ENCODE data around the gene LKAAEAR1. TPM values are rescaled to one million over a fixed set of nuclear protein-coding genes. Genes with fewer than 3 reads are reported as not detected.
"Not testable (repeated sequence)": the region's sequence is repeated elsewhere in the genome, so short reads cannot be mapped to it uniquely, and the experiment has no call there.

LKAAEAR1 gene
- total RNA-seq, 1 donor from 2014 or later: 0.78 TPM

DNA sequence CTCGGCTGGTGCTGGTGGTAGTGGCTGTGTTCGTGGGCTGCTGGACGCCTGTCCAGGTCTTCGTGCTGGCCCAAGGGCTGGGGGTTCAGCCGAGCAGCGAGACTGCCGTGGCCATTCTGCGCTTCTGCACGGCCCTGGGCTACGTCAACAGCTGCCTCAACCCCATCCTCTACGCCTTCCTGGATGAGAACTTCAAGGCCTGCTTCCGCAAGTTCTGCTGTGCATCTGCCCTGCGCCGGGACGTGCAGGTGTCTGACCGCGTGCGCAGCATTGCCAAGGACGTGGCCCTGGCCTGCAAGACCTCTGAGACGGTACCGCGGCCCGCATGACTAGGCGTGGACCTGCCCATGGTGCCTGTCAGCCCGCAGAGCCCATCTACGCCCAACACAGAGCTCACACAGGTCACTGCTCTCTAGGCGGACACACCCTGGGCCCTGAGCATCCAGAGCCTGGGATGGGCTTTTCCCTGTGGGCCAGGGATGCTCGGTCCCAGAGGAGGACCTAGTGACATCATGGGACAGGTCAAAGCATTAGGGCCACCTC lies 14.3 kb upstream of the LKAAEAR1 start:
- no peak for DNase-seq

DNA sequence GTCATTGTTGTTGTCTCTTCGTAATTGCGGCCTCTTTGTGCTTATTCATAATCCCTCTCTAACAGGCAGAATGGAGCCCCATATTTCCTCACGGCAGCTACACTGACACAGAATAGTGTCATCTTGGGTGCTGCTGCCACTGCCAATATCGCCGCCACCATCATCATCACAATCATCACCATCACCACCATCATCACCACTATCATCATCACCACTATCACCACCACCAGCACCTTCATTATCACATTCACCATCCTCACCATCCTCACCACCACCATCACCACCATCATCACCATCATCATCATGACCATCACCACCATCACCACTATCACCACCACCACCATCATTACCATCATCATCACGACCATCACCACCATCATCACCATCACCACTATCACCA lies 12.3 kb upstream of the LKAAEAR1 start:
- no peak for DNase-seq

DNA sequence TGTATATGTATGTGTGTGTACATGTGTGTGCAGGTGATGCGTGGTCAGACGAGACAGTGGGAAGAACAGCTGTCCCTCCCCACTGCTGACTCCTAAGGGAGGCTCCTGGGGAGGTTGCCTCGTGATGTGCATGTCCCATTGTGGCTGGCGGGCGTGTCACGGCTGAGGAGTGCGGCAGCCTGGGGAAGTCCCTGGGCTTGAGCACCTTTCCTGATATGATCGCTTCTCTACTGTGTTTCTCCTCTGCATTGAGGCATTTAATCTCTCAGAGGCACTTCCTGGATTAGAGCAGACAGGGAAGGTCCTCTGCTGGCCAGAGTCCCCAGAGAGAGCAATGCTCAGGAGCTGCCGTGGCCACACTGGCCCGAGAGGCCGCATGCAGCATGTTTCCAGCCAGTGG lies 11.7 kb upstream of the LKAAEAR1 start:
- DNase-seq: no peak

DNA sequence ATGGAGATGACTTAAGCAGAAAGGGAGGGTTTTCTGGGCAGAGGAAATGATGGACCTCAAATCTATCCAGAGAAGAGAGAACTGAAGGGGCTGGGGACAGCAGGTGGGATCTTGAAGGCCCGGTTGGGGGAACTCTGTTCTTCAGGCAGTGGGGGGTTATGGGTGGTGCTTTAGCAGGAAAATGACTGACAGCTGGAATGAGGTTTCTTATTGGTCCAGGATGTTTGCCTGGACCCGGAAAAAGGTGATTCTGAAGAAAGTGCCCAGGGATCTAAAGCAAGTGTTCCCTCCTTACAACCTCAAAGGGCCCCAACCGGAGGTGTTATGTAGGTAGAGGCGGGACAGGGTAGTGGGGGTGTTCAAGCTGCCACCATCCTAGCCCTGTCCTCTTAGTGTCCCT lies 11.3 kb upstream of the LKAAEAR1 start:
- DNase-seq: no peak

DNA sequence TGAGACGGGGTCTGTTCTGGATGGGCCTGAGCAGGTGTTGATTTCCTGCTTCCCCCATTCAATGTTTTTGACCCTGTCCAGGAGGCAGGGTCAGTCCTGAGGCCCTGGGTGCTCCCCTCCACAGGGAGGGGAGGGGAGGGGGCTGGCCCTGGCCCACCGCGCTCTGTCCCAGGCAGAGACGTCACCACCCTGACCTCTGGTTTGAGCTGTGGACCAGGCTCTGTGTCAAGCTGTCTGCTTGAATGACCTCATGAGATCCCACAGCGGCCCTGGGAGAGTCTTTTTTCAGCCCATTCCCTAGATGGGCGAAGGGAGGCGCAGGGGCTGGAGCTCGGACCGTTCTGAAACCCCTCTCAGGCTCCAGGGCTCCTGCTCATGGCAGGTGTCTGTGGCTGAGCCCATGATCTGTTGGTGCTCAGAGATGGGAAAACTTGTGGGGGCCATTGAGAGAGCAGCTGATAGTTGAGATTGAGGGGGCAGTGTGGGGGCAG lies 8.9 kb upstream of the LKAAEAR1 start:
- DNase-seq: no peak

DNA sequence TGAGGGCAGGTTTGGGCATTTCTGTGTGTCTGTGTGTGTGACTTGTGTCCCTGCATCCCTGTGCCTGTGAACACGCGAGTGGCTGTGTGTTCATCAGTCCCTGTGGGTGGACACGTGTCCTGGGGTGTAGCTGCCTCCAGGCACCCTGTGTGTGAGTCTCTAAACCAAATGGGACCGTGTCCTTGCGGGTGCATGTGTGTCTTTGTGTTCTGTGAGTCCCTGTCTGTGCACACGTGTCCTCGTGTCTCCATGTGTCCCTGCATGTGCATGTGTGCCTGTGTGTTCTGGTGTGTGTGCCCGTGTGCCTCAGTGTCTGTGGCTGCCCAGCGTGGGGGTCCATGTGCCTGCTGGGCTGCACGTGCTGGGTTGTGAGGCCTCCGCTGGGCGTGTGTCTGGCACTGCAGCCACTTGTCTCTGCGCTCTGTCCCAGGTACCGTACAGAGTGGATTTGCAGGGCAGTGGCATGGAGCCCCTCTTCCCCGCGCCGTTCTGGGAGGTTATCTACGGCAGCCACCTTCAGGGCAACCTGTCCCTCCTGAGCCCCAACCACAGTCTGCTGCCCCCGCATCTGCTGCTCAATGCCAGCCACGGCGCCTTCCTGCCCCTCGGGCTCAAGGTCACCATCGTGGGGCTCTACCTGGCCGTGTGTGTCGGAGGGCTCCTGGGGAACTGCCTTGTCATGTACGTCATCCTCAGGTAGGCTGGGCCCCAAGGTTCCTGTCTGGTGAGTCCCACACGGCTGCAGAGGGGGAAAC lies 8.2 kb upstream of the LKAAEAR1 start:
- peak; percentile 38 for DNase-seq

DNA sequence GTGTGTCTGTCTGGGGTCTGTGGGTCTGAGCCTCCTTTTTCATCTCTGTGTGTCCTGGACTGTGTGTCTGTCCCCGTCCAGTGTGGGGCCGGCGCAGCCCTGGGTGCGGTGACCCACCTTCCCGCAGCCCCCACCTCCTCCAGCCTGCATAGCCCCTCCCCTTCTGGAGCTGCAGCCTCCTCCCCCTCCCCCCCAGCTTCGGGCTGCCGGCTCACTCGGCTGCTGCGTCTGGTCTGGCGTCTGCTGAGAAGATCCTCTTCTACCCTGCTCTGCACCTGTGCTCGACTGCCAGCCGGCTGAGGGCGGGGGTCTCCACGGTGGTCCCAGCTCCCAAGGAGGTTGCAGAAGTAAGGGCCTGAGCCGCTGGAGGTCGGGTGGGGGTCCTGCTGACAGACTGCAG lies 7.6 kb upstream of the LKAAEAR1 start:
- peak; percentile 41 for DNase-seq

DNA sequence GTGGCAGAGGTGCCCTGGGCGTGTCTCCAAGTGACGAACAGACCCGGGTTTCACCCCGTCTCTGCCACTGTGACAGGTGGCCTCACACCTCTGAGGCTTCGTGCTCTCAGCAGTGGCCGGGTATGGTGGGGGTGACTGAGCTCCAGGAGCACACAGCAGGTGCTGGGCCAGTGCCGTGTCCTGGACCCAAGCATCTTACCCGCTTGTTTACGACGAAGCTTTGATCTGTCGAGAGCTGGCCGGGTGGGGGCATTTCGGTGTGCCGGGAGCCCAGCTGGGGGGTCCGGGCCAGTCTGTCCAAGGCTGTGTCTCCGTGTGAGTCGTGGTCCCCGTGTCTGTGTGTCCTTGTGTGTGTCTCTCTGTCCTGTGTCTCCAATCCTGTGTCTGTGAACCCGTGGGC lies 7.1 kb upstream of the LKAAEAR1 start:
- no peak for DNase-seq

DNA sequence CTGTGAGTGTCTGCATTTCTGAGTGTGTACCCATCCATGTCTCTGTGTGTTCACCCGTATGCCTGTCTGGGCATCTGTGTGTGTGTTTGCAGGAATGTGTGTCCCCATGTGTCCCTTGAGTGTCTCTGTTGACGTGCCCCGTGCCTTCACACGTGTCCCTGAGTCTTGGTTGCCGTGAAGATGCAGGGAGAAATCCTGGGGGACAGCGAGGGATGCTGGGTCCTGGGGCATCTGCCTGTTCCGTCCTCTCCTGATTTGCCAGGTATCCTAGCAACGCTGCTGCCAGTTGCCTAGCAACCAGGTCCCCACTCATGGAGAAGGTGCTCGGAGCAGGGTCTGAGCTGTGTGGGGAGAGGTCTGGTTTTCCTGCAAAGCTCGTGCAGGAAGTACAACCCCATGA lies 6.0 kb upstream of the LKAAEAR1 start:
- peak; percentile 69 for DNase-seq

DNA sequence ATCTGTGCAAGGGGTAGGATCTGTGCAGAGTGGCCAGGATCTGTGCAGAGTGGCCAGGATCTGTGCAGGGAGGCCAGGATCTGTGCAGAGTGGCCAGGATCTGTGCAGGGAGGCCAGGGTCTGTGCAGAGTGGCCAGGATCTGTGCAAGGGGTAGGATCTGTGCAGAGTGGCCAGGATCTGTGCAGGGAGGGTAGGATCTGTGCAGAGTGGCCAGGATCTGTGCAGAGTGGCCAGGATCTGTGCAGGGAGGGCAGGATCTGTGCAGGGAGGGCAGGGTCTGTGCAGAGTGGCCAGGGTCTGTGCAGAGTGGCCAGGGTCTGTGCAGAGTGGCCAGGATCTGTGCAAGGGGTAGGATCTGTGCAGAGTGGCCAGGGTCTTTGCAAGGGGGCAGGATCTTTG lies 4.4 kb upstream of the LKAAEAR1 start:
- not testable (repeated sequence) for DNase-seq

DNA sequence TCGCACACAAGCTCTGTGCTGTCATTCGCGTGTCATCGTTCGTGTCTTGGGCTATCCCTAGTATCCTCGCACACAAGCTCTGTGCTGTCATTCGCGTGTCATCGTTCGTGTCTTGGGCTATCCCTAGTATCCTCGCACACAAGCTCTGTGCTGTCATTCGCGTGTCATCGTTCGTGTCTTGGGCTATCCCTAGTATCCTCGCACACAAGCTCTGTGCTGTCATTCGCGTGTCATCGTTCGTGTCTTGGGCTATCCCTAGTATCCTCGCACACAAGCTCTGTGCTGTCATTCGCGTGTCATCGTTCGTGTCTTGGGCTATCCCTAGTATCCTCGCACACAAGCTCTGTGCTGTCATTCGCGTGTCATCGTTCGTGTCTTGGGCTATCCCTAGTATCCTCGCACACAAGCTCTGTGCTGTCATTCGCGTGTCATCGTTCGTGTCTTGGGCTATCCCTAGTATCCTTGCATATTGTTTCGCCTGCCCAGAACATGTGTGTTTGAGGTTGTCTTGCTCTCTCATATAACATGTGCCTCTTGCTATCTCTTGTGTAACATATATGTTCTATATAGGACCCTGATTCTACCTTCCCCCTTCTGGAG lies 3.1 kb upstream of the LKAAEAR1 start:
- not testable (repeated sequence) for DNase-seq

DNA sequence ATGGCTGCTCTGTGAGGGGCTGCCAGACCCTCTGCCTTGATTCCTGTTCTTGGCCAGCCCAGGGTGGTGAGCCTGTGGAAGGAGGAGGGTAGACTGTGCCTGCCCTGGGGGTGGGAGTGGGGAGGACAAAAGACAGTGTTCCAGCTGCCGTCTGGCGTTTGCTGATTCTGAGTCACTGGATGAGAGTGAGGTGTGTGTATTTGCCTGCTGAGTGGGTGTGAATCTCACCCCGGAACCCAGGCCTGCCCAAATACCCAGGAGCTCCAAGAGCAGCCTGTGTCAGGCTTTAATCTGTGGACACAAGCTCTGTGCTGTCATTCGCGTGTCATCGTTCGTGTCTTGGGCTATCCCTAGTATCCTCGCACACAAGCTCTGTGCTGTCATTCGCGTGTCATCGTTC lies 2.6 kb upstream of the LKAAEAR1 start:
- no peak for DNase-seq

DNA sequence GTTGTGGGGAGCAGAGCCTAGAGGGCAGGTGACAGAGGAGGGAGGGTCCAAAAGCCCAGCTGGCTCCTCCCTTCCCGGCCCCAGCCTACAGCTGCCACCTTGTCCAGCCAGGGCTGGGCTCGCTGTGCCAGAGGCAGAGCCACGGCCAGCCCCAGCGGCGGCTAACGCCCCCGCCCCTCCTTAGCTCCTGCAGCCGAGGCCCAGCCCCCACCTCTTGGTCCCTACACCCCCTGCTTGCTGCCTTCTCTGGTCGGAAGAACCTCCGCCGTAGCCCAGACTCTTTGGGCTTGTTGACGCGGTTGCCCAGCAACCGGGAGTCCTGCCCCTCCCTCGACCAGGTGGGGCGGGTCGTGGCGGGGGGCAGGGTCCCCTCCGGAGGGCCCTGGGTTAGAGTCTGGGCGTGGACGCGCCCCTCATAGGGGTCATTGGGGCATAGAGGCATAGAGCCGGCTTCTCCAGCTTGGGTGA lies 521 bp upstream of the LKAAEAR1 start:
- DNase-seq: no peak

DNA sequence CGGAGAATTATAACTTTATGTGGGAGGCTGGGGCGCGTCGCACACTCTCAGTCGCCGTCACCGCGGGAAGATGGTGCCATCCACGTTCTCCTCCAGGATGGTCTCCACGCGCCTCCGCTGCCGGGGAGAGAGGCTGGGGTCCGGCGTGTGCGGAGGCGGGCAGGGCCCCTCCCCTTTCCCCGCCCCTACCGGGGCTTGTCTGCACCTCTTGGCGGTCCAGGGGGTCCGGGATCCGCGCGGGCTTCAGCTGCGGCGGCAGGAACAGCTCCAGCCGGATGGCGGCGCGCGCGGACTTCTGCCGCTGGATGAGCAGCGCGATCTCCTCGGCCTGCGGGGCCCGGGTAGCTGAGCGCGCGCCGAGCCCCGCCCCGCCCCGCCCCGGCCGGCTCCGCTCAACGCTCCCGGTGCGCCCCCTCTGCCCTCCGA lies 807 bp downstream of the LKAAEAR1 start:
- peak; percentile 37 for DNase-seq

DNA sequence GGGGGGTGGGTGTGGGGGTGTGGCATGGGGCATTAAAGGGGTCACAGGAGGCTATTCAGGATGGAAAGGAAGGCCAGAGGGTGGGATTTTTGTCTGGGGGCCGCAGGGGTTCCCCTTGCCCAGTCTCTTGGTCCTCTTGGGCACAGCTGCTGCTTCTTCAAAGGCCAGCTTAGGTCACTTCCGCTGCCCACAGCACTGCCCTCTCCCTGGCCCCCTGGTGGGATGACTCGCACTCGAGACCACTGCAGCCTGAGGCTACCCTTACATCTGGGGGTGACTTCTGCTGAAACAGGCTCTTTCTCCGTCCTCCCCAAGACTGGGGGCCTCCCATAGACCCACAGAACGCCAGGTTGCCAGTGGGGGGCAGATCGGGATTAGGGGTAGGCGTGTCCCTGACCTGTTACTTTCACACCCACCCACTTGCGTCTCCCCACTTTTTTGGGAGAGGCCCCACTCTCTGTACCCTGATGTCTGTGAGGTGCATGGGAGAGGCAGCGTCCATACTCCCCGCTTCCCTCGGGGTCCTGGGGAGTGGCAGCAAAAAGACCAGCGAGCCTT lies 1.3 kb downstream of the LKAAEAR1 start:
- DNase-seq: no peak

DNA sequence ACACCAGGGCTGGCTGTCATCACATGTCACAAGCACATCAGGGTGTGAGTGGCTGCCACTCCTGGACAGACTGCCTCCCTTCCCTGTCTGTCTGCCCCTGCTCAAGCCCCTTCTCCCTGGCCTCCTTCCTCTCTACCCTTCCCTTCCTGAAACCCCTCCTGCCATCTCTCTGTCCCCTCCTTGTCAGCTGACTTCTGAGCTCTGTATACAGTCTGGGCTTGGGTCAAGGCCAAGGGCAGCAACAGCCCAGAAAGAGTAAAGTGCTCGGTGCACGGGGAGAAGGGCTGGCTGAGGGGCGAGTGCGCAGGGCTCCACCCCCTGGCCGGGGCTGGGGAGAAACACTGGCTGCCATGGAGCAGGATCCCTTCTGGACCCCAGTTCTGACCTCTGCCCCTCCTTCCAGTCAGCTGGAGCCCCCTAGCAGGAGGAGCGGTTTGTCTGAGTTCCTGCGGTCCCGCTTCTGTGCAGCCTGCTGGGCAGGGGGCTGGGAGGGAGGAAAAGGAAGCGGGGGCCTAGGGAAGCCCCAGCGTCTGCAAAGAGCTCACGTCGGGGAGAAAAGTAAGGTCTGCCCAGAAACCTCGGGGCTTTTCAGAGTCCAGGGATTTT lies 2.0 kb downstream of the LKAAEAR1 start:
- DNase-seq: no peak

DNA sequence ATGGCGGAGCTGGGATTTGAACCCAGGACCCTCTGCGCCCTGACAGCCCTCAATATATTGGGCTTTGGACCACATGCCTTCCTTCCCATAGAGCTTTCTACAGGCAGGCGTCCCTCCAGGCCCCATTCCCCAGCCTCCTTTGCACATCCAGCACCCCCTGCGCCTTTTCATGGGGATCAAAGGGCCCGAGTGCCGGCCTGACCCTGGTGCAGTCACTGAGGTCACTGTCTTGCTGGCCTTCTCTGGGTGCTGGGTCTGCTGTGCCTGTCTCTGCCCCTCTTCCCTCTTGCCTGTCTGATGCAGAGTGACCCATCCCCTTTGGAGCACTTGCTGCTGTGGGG lies 2.6 kb downstream of the LKAAEAR1 start:
- no peak for DNase-seq

DNA sequence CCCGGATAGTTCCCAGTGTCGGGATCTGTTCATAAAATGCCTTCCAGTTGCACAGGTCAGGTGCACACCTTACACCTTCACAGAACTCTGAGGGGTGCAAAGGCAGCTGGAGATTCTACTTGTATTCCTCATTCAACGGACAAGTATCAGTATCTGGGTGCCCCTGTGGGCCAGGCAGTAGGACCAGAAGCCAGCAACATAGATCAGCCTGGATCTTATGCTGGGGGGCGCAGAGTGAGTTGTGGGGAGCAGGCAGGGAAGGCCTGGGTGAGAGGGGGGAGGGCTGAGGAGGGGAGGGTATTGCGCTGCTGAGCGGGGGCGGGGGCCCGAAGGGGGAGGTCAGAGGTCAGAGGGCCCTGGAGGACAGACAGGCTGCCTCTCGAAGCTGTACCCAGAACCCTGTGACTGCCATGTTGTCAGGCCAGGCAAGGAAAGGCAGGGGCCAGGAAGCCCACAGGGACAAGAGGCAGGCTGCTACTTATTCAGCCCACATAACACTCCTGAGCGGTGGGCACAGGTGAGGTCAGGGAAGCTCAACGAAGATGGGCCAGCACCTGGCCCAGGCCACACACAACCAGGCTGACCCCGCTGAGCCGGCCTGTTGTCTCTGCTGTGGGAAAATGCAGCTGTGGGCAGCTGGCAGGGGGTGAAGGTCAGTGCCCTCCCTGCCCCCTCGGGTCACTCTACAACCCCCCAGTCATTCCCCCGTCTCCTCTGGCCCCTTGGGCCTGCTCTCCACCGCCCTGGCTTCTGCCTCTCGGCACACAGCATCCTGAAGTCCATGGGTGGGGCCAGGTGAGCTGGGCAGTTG lies 3.2 kb downstream of the LKAAEAR1 start:
- DNase-seq: no peak

DNA sequence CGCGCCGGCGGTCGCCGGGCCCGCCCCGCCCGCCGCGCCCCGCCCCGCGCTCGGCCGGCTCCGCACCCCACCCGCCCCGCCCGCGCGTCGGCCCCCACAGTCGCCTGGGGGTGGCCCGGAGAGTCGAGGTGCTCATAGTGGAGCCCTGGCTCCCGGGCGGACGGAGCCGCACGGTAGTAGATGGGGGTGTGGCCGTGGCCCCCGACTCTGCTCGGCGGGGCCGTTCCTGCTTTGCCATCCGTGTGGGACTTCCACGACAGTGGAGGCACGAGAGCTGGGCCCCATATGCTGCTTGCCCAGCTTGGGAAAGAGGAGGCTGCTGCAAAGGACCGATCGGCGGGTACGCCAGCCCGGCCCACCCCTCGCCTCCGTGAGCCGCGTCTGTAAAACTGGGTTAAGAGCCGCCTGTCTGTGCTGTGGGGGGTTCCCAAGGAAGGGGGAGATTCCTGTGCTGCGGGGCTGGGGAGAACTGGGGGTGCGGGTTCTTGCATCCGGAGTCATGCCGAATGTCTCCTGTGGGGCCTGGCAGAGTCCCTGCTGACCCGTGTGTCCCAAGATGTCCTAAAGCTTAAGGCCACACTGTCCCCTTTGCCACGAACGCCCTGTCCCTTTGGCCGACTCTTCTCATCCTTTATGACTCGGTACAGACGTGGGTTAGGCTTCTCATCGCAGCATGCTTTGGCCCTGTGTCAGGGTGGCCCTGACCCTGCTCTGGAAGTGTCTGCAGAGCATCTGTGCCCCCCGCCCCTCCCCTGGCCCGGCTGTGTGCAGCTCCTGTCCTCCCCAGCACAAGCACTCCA lies 4.0 kb downstream of the LKAAEAR1 start, which contains the start of gene OPRL1:
Gene OPRL1 (plus strand): TSS at position 70 of the 800 bp plus-strand sequence. CDS start 12,639 bp downstream, outside the sequence.
- DNase-seq: no peak

DNA sequence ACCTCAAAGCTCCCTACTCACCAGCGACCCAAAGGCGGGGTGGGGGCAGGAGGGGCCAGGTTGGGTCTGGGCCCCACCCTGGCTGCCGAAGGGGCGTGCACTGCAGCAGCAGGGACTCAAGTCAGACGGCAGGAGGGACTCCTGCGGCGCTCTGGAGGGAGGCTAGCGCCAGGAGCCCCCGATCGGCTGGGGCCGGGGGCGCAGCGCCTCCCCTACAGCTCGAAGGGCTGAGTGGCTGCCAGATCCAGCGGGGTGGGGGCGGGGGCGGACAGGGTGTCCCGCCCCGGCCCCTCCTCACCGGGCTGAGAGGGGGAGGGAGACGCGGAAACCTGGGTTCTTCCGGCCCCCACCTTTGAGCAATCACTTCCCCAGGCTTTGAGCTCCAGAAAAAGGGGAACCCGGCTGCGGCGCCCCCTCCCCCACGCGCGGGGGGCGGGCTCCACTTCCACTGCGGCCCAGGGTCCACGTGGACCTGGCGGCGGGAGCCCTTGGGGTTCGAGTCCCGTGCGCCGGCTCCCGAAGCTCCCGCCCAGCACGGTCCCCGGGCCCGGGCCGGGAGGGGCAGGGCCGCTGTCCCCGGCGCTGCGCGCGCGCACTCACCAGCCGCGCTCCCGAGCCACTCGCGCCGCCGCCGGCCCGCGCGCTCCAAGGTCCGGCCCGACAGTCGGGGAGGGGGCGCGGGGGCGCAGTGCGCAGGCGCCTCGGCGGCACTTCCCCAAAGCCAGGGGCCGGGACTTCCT lies 4.8 kb downstream of the LKAAEAR1 start, which contains the start of gene RGS19:
Gene RGS19 (minus strand): TSS at position 246 of the 740 bp plus-strand sequence. CDS start 2,632 bp downstream, outside the sequence.
- DNase-seq: peak; percentile 28
